ENCODE results near the gene PRICKLE1. TPM values are rescaled to one million over a fixed set of nuclear protein-coding genes. Genes with fewer than 3 reads are reported as not detected.

The PRICKLE1 gene
- total and polyA plus RNA-seq, 2 donors (not counting 3 experiments of a cell fraction or from before 2014, with no cell fraction given), result 34.3 to 86.0 TPM

GRCh38 chr12:42490261-42490842 lies 99.2 kb downstream of the PRICKLE1 start:
- Histone ChIP-seq H4K20me1 (replicated peaks; ENCODE audit: control insufficient read depth, extremely low read depth, insufficient read depth, low read length) (no peaks in the 10 kb centered on the region), H3K9me3 (replicated peaks; ENCODE audit: control insufficient read depth, insufficient read depth, low read length) (no peaks in the 10 kb centered on the region), H3K4me2 (ENCODE audit: insufficient read depth, low read length) (no peak overlapping the region), H3K4me1 (ENCODE audit: control insufficient read depth, extremely low read depth, insufficient read depth, low read length) (peaks cover 12% of the 10 kb centered on the region), H3K4me3 (replicated peaks in 1 of 3; ENCODE audit: insufficient read depth in 1 of 3, low read depth in 1 of 3, low read length in 3 of 3) (no peak overlapping the region), H3K9ac (replicated peaks; ENCODE audit: extremely low read depth, insufficient read depth, low read length) (no peak overlapping the region), H3K36me3 (ENCODE audit: control insufficient read depth in 2 of 2, extremely low read depth in 1 of 2, insufficient read depth in 2 of 2, low read length in 2 of 2) (peaks cover 0 to 4% of the 10 kb centered on the region in 2 experiments), H2AFZ (ENCODE audit: low read depth, low read length) (no peak overlapping the region), H3K27ac (ENCODE audit: insufficient read depth, low read depth, low read length) (no peak overlapping the region), H3K27me3 (ENCODE audit: control insufficient read depth in 2 of 2, insufficient read depth in 2 of 2, low read length in 2 of 2) (no peaks in the 10 kb centered on the region), H3K79me2 (ENCODE audit: control insufficient read depth, insufficient read depth, low read length) (peaks cover 29% of the 10 kb centered on the region), H3K9me1 (replicated peaks; ENCODE audit: control insufficient read depth, extremely low read depth, insufficient read depth, low read length) (no peaks in the 10 kb centered on the region)
- intact Hi-C loops (cut with micrococcal nuclease), result no loop called here
- TF ChIP-seq MYC (IDR thresholded peaks at IDR 0.05; ENCODE audit: low read depth, low read length) (no peak), GATA2 (IDR thresholded peaks at IDR 0.05; ENCODE audit: insufficient read depth, insufficient read length, low read depth, low read length) (no peak), CTCF (IDR thresholded peaks at IDR 0.05; ENCODE audit: extremely low read depth in 1 of 2, insufficient read depth in 1 of 2, low read depth in 1 of 2, low read length in 2 of 2) (no peak), POLR2AphosphoS5 (IDR thresholded peaks at IDR 0.05; ENCODE audit: insufficient read depth, low read depth, low read length) (no peak), EZH2 (IDR thresholded peaks at IDR 0.05; ENCODE audit: borderline replicate concordance, low read depth, low read length, severe bottlenecking) (no peak)
- DNase-seq (ENCODE audit: low read depth, low spot score) (no peak), FAIRE-seq (no peak)
- BruUV-seq (replicated peaks), result no TSS peak
- CTCF ChIA-PET, result interaction anchor here (0.8 to 1.4 kb wide), 3 partner anchors 10 to 81 kb away, joined by 3 to 4 read pairs (median 3); no protein-coding TSS in a partner anchor
- POLR2A ChIA-PET, result no interaction called here
- dilution Hi-C loops (cut with MboI; ENCODE audit: extremely low pct_ligation_motif_present, low sequenced_read_pairs), result no loop called here

All from endothelial cell of umbilical vein (primary cell).